Left cardiac atrium (tissue), 4 donors: ENCODE measurements around the gene UMAD1. TPM values are rescaled to one million over a fixed set of nuclear protein-coding genes. Genes with fewer than 3 reads are reported as not detected.

ENCODE experiments used
- ATAC-seq, 2 donors: fragments of 200-7000 bp; cut with Tn5 transposase; one replicate each; pipeline ENCODE4 v1.9.1; 2020; ENCODE audit warnings: mild to moderate bottlenecking in 2 of 2, moderate library complexity in 2 of 2
- DNase-seq: peaks from one replicate; pipeline ENCODE4 v3.0.0-alpha.2; 2020
- intact Hi-C, 2 donors: fragments of 100-400 bp; cut with DNase I; formaldehyde crosslinking; loops; one replicate each; pipeline versions ENCODE4 v1.14.1 to v1.15.1; 2022 to 2023
- total RNA-seq, 2 donors: library from RNA; stranded (reverse); fragmentation: NEBNext Ultra II Directional; extraction: Animal tissue kit (Norgen Biotek cat#: 25700); gene quantifications; one replicate each; pipeline ENCODE4 v1.2.1, GENCODE V29; 2021
- donor health status: DM: no; HTN: yes; CAD: no.
- donor health status: DM: no; HTN: yes; CAD: no; lungs with severe emphysema.
- donor health status: DM: yes; HTN: yes; CAD: no.
- donor health status: Dilated cardiomyopathy.

The UMAD1 gene
- total RNA-seq, 2 donors from 2014 or later: 9.8 to 11.1 TPM

- intact Hi-C loops: no loop called here
- ATAC-seq (no peak), DNase-seq (no peak)
Measured at GRCh38 chr7:7920056-7920455, 279.5 kb downstream of the UMAD1 start.

DNA sequence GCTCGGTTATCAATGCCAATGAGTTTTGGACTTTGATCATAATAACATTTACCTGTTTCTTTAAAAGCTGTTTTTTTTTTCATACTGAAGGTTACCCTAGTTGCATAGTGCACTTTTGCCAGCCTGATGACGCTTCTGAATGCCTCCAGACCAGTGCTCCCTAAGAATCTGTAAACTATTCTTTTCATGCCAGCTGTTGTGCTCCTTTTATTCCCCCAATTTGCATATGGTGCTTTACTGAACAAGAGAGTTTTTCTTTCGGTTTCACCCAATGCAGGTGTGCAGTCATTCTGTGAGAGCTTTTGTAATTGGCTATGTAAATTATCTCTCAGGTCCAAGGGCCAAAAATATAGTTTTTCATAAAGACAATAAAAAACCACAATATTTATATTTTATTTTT is 279.9 kb downstream of the UMAD1 start:
- ATAC-seq: no peak
- intact Hi-C loops: no loop called here
- no peak for DNase-seq

DNA sequence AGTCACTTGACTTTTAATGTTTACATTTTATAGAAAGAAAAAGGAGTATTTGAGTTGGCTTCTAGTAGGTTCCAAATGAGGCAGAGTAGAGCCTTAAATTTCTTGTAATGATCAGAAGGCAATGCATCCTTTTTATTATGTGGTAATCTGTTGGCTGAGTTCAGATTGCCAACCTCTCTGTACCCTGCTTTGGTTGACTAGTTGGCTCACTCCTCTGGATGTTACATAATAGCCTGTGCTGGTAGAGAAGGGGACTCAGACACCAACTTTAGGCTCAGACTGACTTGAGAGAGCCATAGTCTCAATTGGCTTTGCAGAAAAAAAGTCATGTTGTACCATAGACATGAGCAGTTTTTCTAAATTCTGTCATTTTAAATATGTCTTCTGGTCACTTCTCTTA is 281.3 kb downstream of the UMAD1 start:
- ATAC-seq (peak in 1 of 2 donors; percentile 41), DNase-seq (no peak)
- intact Hi-C loops: no loop called here

DNA sequence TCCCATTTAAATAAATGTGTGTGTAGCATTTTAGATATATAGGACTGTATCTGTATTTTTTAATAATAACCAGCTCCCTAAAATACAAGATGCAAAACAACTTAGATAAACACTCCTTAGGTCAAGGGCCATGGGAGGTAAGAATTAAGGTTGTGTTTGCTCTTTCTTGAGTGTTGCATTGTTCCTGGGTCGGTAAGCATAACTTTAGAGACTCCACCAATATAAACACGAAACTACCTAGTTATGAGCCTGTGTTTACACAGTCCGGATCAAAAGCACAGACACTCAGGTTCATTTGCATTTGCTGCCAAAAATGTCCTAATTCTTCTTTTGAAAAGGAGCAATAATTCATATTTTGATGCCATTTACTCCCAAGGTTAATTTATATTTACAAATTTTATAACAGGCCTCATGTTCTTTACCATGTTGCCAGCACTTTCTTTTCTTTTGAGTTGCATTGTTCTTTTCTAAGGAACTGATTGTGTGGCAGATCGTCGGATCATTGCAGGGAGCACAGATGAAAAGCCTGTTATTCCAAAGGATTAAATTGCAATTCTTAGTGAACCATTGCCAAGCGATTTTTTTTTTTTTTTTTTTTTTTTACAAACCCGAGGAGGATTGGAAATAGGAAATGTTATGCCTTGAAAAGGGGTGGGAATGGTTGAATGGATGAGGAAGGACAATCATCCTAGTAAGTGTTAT is 282.3 kb downstream of the UMAD1 start:
- no peak for DNase-seq
- intact Hi-C loops: no loop called here
- ATAC-seq: no peak

- intact Hi-C loops: no loop called here
- DNase-seq (no peak), ATAC-seq (no peak)
Measured at GRCh38 chr7:7923818-7924217, 283.3 kb downstream of the UMAD1 start.

- intact Hi-C loops: no loop called here
- no peak for DNase-seq
- ATAC-seq: no peak
Measured at GRCh38 chr7:7924303-7924702, 283.8 kb downstream of the UMAD1 start.

Other genes starting within 250 kb of the UMAD1 start
- 1 to 10 TPM; 3.6 to 8.9 TPM for gene COL28A1, start 104.9 kb upstream of the UMAD1 start, total RNA-seq
- gene MIOS, start 73.9 kb upstream of the UMAD1 start, total RNA-seq: 10 to 100 TPM; 19.7 to 21.7 TPM
- gene RPA3, start 77.9 kb downstream of the UMAD1 start, total RNA-seq: 10 to 100 TPM; 20.3 to 24.8 TPM